ENCODE data around the gene DCBLD1.

The DCBLD1 gene

DNA sequence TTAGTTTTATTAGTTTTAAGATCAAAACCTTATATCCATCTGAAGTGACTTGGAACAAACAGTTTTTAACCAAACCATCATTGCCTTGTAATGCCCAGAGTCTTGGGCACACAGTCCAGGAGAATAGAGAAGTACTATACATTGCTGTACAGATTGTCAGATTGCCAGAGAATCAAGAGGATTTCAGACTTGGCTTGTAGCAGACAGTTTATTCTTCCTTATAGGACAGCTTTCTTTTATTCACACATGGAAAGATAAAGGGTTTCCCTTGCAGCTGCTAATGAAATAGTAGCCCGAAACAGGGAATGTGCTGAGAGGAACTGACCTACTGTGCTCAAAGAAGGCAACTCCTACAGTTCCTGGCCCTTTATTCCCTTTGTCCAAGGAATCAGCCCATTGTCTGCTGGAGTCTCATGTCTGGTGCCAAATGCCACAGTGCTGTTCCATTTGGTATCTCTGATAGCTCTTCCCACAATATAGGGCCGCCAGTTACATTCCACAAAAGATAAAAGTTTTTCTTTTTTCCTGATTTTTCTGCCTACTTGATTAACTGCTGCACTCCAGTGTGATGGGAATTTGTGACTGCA is 30.6 kb downstream of the DCBLD1 start:
- H3K27ac ChIP-seq (ENCODE audit: low read depth, low read length) = no peak overlapping the region
- H2BK5ac ChIP-seq (ENCODE audit: low read depth, low read length, poor library complexity) = no peak overlapping the region
- no peak overlapping the region for H4K8ac ChIP-seq (ENCODE audit: low read depth, low read length)
- H3K4me1 ChIP-seq (ENCODE audit: control insufficient read depth in 1 of 2, insufficient read depth in 2 of 2, low read length in 2 of 2) = peaks cover 5 to 19% of the 10 kb centered on the region in 2 experiments
- no peak overlapping the region for H3K4me3 ChIP-seq (ENCODE audit: low read depth, low read length)
- H2AFZ ChIP-seq (ENCODE audit: insufficient read depth, low read length, poor library complexity) = no peak overlapping the region
- no peak overlapping the region for H3K4ac ChIP-seq (ENCODE audit: low read depth, low read length)
- no peak overlapping the region for H3K23ac ChIP-seq (ENCODE audit: low read length)
- no peak overlapping the region for H4K12ac ChIP-seq (ENCODE audit: low read depth, low read length)
- no peaks in the 10 kb centered on the region for H3K27me3 ChIP-seq (ENCODE audit: insufficient read depth, low read length)
- H3K79me1 ChIP-seq (ENCODE audit: low read length) = peaks cover 12% of the 10 kb centered on the region
- no peak overlapping the region for H2AK5ac ChIP-seq (ENCODE audit: low read length)
- H3K79me2 ChIP-seq (ENCODE audit: control insufficient read depth, insufficient read depth, low read length, poor library complexity) = no peaks in the 10 kb centered on the region
- peak overlapping the region; percentile 4 for H3K14ac ChIP-seq (ENCODE audit: low read length)
- WGBS (ENCODE audit: extremely low coverage, insufficient coverage, insufficient read length) = no CpG with 5 or more reads among the region's 2 CpGs
- no peak overlapping the region for H3K4me2 ChIP-seq (ENCODE audit: low read length)
- H2BK12ac ChIP-seq (ENCODE audit: low read length) = peak overlapping the region; percentile 1
- DNase-seq = no peak
- peaks cover 2 to 8% of the 10 kb centered on the region in 2 experiments for H3K36me3 ChIP-seq (ENCODE audit: control insufficient read depth in 1 of 2, insufficient read depth in 2 of 2, low read length in 2 of 2)
- no peak overlapping the region for H3K9ac ChIP-seq (ENCODE audit: low read length)
- H4K91ac ChIP-seq (ENCODE audit: low read depth, low read length) = peak overlapping the region; percentile 22
- H3K9me3 ChIP-seq (ENCODE audit: insufficient read depth, low read depth, low read length) = no peaks in the 10 kb centered on the region
- no peak overlapping the region for H3K18ac ChIP-seq (ENCODE audit: low read length)
- no peak overlapping the region for H2BK120ac ChIP-seq (ENCODE audit: insufficient read depth, low read length, poor library complexity)

DNA sequence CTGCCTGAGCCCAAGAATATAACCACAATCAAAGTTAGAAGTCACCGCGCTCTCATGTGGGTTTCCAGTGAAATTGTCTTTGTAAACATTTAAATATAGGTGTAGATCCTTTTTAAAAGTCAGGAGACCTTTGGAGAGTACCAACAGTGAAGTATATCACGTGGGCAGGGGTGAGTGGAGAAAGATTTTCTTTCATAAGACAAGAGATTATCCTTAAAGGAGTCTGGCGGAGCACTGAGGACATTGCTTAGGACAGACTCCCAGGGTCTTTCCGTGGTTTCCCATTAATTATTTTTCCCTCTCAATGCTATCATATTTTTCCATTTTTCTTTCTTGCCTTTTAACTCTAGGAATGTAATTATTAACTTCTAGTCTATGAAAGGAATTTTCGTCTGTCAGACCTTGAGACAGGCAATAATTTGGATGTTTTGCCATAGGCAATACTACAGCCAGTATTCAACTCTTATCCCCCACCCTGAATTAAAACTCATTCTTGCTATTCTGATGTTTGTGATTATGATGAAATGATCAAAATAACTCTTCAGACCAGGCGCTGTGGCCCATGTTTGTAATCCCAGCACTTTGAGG is 31.4 kb downstream of the DCBLD1 start:
- Histone ChIP-seq H3K9ac (ENCODE audit: low read length) (no peak overlapping the region), H3K79me1 (ENCODE audit: low read length) (peaks cover 9% of the 10 kb centered on the region), H3K4me1 (ENCODE audit: control insufficient read depth in 1 of 2, insufficient read depth in 2 of 2, low read length in 2 of 2) (peaks cover 2 to 15% of the 10 kb centered on the region in 2 experiments), H2BK12ac (ENCODE audit: low read length) (peak overlapping the region; percentile 73), H2AK5ac (ENCODE audit: low read length) (no peak overlapping the region), H3K4me2 (ENCODE audit: low read length) (no peak overlapping the region), H3K4me3 (ENCODE audit: low read depth, low read length) (no peak overlapping the region), H4K91ac (ENCODE audit: low read depth, low read length) (peak overlapping the region; percentile 35), H4K12ac (ENCODE audit: low read depth, low read length) (no peak overlapping the region), H4K8ac (ENCODE audit: low read depth, low read length) (no peak overlapping the region), H2BK120ac (ENCODE audit: insufficient read depth, low read length, poor library complexity) (peak overlapping the region; percentile 84), H3K79me2 (ENCODE audit: control insufficient read depth, insufficient read depth, low read length, poor library complexity) (no peaks in the 10 kb centered on the region), H3K14ac (ENCODE audit: low read length) (no peak overlapping the region), H3K27me3 (ENCODE audit: insufficient read depth, low read length) (no peaks in the 10 kb centered on the region), H3K23ac (ENCODE audit: low read length) (no peak overlapping the region), H3K36me3 (ENCODE audit: control insufficient read depth in 1 of 2, insufficient read depth in 2 of 2, low read length in 2 of 2) (peaks cover 2 to 8% of the 10 kb centered on the region in 2 experiments), H3K18ac (ENCODE audit: low read length) (no peak overlapping the region), H3K27ac (ENCODE audit: low read depth, low read length) (no peak overlapping the region), H3K4ac (ENCODE audit: low read depth, low read length) (no peak overlapping the region), H3K9me3 (ENCODE audit: insufficient read depth, low read depth, low read length) (no peaks in the 10 kb centered on the region), H2BK5ac (ENCODE audit: low read depth, low read length, poor library complexity) (no peak overlapping the region), H2AFZ (ENCODE audit: insufficient read depth, low read length, poor library complexity) (no peak overlapping the region)
- peak in 1 of 2 donors; percentile 56 for DNase-seq
- no CpG with 5 or more reads among the region's 7 CpGs for WGBS (ENCODE audit: extremely low coverage, insufficient coverage, insufficient read length)

DNA sequence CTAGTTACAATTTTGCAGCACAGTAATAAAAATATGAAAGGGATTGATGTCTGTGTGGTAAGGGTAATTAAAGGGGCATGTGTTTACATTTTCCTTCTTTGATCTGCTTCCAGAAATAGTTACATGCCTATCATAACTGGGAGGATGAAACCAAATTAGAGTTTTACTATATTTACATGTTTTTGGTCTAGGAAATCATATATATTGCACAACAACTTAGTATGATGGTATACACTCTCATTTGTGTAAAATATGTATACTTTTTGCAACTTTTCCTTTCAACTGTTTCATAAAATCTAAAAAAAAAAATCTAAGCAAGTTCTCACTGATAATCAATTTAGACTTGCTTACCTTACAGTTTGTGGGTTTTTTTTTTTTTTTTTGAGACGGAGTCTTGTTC is 32.2 kb downstream of the DCBLD1 start:
- Histone ChIP-seq H3K4me2 (ENCODE audit: low read length) (no peak overlapping the region), H3K4me3 (ENCODE audit: low read depth, low read length) (no peak overlapping the region), H3K27ac (ENCODE audit: low read depth, low read length) (no peak overlapping the region), H4K8ac (ENCODE audit: low read depth, low read length) (no peak overlapping the region), H2BK120ac (ENCODE audit: insufficient read depth, low read length, poor library complexity) (no peak overlapping the region), H3K27me3 (ENCODE audit: insufficient read depth, low read length) (no peaks in the 10 kb centered on the region), H3K23ac (ENCODE audit: low read length) (no peak overlapping the region), H3K79me2 (ENCODE audit: control insufficient read depth, insufficient read depth, low read length, poor library complexity) (no peaks in the 10 kb centered on the region), H3K9ac (ENCODE audit: low read length) (no peak overlapping the region), H3K4ac (ENCODE audit: low read depth, low read length) (no peak overlapping the region), H2AFZ (ENCODE audit: insufficient read depth, low read length, poor library complexity) (no peak overlapping the region), H3K14ac (ENCODE audit: low read length) (no peak overlapping the region), H4K12ac (ENCODE audit: low read depth, low read length) (no peak overlapping the region), H2BK12ac (ENCODE audit: low read length) (no peak overlapping the region), H3K18ac (ENCODE audit: low read length) (no peak overlapping the region), H3K4me1 (ENCODE audit: control insufficient read depth in 1 of 2, insufficient read depth in 2 of 2, low read length in 2 of 2) (peaks cover 2 to 13% of the 10 kb centered on the region in 2 experiments), H2AK5ac (ENCODE audit: low read length) (no peak overlapping the region), H3K9me3 (ENCODE audit: insufficient read depth, low read depth, low read length) (no peaks in the 10 kb centered on the region), H3K79me1 (ENCODE audit: low read length) (peaks cover 9% of the 10 kb centered on the region), H3K36me3 (ENCODE audit: control insufficient read depth in 1 of 2, insufficient read depth in 2 of 2, low read length in 2 of 2) (peaks cover 0 to 6% of the 10 kb centered on the region in 2 experiments), H2BK5ac (ENCODE audit: low read depth, low read length, poor library complexity) (no peak overlapping the region), H4K91ac (ENCODE audit: low read depth, low read length) (no peak overlapping the region)
- DNase-seq = no peak
- no CpG with 5 or more reads among the region's 1 CpG for WGBS (ENCODE audit: extremely low coverage, insufficient coverage, insufficient read length)

DNA sequence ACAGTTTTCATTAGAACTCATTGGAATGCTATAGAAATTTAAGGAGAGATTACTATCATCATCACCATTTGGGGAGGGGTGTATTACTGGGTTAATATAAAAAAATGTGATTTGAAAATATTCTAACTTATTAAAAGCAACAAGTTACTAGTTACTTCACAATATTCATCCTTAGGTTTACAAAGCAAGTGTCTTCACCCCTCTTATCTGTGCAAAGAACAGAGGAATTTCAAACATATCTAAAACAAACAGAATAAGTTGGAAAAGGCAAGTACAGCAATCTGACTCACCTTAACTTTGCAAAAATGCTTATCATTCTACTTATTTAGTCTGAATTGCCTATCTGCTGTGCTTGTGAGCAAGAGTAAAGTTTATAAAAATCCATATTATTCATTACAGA is 32.9 kb downstream of the DCBLD1 start:
- Histone ChIP-seq H3K36me3 (ENCODE audit: control insufficient read depth in 1 of 2, insufficient read depth in 2 of 2, low read length in 2 of 2) (peaks cover 0 to 8% of the 10 kb centered on the region in 2 experiments), H3K4me2 (ENCODE audit: low read length) (no peak overlapping the region), H3K4me3 (ENCODE audit: low read depth, low read length) (no peak overlapping the region), H3K23ac (ENCODE audit: low read length) (no peak overlapping the region), H3K18ac (ENCODE audit: low read length) (no peak overlapping the region), H3K9ac (ENCODE audit: low read length) (no peak overlapping the region), H2AK5ac (ENCODE audit: low read length) (no peak overlapping the region), H3K4ac (ENCODE audit: low read depth, low read length) (no peak overlapping the region), H4K8ac (ENCODE audit: low read depth, low read length) (no peak overlapping the region), H4K12ac (ENCODE audit: low read depth, low read length) (no peak overlapping the region), H4K91ac (ENCODE audit: low read depth, low read length) (peak overlapping the region; percentile 44), H2BK12ac (ENCODE audit: low read length) (no peak overlapping the region), H3K14ac (ENCODE audit: low read length) (no peak overlapping the region), H2BK120ac (ENCODE audit: insufficient read depth, low read length, poor library complexity) (no peak overlapping the region), H3K27ac (ENCODE audit: low read depth, low read length) (no peak overlapping the region), H3K4me1 (ENCODE audit: control insufficient read depth in 1 of 2, insufficient read depth in 2 of 2, low read length in 2 of 2) (peaks cover 2 to 16% of the 10 kb centered on the region in 2 experiments), H3K79me2 (ENCODE audit: control insufficient read depth, insufficient read depth, low read length, poor library complexity) (no peaks in the 10 kb centered on the region), H2BK5ac (ENCODE audit: low read depth, low read length, poor library complexity) (no peak overlapping the region), H3K27me3 (ENCODE audit: insufficient read depth, low read length) (no peaks in the 10 kb centered on the region), H2AFZ (ENCODE audit: insufficient read depth, low read length, poor library complexity) (no peak overlapping the region), H3K79me1 (ENCODE audit: low read length) (peaks cover 6% of the 10 kb centered on the region), H3K9me3 (ENCODE audit: insufficient read depth, low read depth, low read length) (no peaks in the 10 kb centered on the region)
- peak in 1 of 2 donors; percentile 66 for DNase-seq
